ENCODE results near the gene RBMS3. TPM values are rescaled to one million over a fixed set of nuclear protein-coding genes. Genes with fewer than 3 reads are reported as not detected.

RBMS3 gene
- total and polyA plus RNA-seq, 9 donors = 15.9 to 77.4 (median 25.9) TPM

GRCh38 chr3:29718661-29719065 lies 437.8 kb downstream of the RBMS3 start:
- 86% methylated on average over 1 of the region's 3 CpGs for WGBS (ENCODE audit: insufficient coverage)
- H3K4me3 ChIP-seq (ENCODE audit: low read length) = no peak overlapping the region
- H3K4me1 ChIP-seq (ENCODE audit: control insufficient read depth, insufficient read depth, low read length) = peaks cover 2% of the 10 kb centered on the region
- H3K9me3 ChIP-seq (replicated peaks; ENCODE audit: control insufficient read depth, low read depth, low read length) = no peaks in the 10 kb centered on the region
- no peak for DNase-seq
- no peak overlapping the region for H3K27ac ChIP-seq (ENCODE audit: low read length)
- no peaks in the 10 kb centered on the region for H3K36me3 ChIP-seq (ENCODE audit: control insufficient read depth, insufficient read depth, low read length)
- H3K27me3 ChIP-seq (ENCODE audit: control insufficient read depth, insufficient read depth, low read length) = no peaks in the 10 kb centered on the region

GRCh38 chr3:29720665-29721064 lies 439.8 kb downstream of the RBMS3 start:
- H3K9me3 ChIP-seq (replicated peaks; ENCODE audit: control insufficient read depth, low read depth, low read length) = no peaks in the 10 kb centered on the region
- H3K27me3 ChIP-seq (ENCODE audit: control insufficient read depth, insufficient read depth, low read length) = no peaks in the 10 kb centered on the region
- no peak for DNase-seq
- H3K4me1 ChIP-seq (ENCODE audit: control insufficient read depth, insufficient read depth, low read length) = peaks cover 2% of the 10 kb centered on the region
- no peak overlapping the region for H3K27ac ChIP-seq (ENCODE audit: low read length)
- no peak overlapping the region for H3K4me3 ChIP-seq (ENCODE audit: low read length)
- 58% methylated on average over 3 of the region's 3 CpGs for WGBS (ENCODE audit: insufficient coverage)
- H3K36me3 ChIP-seq (ENCODE audit: control insufficient read depth, insufficient read depth, low read length) = no peaks in the 10 kb centered on the region

- Histone ChIP-seq H3K4me1 (ENCODE audit: control insufficient read depth, insufficient read depth, low read length) (peaks cover 2% of the 10 kb centered on the region), H3K9me3 (replicated peaks; ENCODE audit: control insufficient read depth, low read depth, low read length) (no peaks in the 10 kb centered on the region), H3K4me3 (ENCODE audit: low read length) (no peak overlapping the region), H3K27ac (ENCODE audit: low read length) (no peak overlapping the region), H3K36me3 (ENCODE audit: control insufficient read depth, insufficient read depth, low read length) (no peaks in the 10 kb centered on the region), H3K27me3 (ENCODE audit: control insufficient read depth, insufficient read depth, low read length) (no peaks in the 10 kb centered on the region)
- WGBS (ENCODE audit: insufficient coverage) = no CpG with 5 or more reads among the region's 2 CpGs
- peak; percentile 46 for DNase-seq
These were observed 440.9 kb downstream of the RBMS3 start for GRCh38 chr3:29721789-29722188.

- no peaks in the 10 kb centered on the region for H3K4me1 ChIP-seq (ENCODE audit: control insufficient read depth, insufficient read depth, low read length)
- no peaks in the 10 kb centered on the region for H3K27me3 ChIP-seq (ENCODE audit: control insufficient read depth, insufficient read depth, low read length)
- H3K27ac ChIP-seq (ENCODE audit: low read length) = no peak overlapping the region
- DNase-seq = no peak
- no CpG with 5 or more reads among the region's 1 CpG for WGBS (ENCODE audit: insufficient coverage)
- no peaks in the 10 kb centered on the region for H3K9me3 ChIP-seq (replicated peaks; ENCODE audit: control insufficient read depth, low read depth, low read length)
- H3K4me3 ChIP-seq (ENCODE audit: low read length) = no peak overlapping the region
- peaks cover 4% of the 10 kb centered on the region for H3K36me3 ChIP-seq (ENCODE audit: control insufficient read depth, insufficient read depth, low read length)
These were observed 450.2 kb downstream of the RBMS3 start for GRCh38 chr3:29731050-29731449.

GRCh38 chr3:29741231-29741630 lies 460.4 kb downstream of the RBMS3 start:
- Histone ChIP-seq H3K4me1 (ENCODE audit: control insufficient read depth, insufficient read depth, low read length) (no peaks in the 10 kb centered on the region), H3K36me3 (ENCODE audit: control insufficient read depth, insufficient read depth, low read length) (no peaks in the 10 kb centered on the region), H3K9me3 (replicated peaks; ENCODE audit: control insufficient read depth, low read depth, low read length) (no peaks in the 10 kb centered on the region), H3K27me3 (ENCODE audit: control insufficient read depth, insufficient read depth, low read length) (no peaks in the 10 kb centered on the region), H3K4me3 (ENCODE audit: low read length) (no peak overlapping the region), H3K27ac (ENCODE audit: low read length) (no peak overlapping the region)
- WGBS (ENCODE audit: insufficient coverage) = 83% methylated on average over 1 of the region's 1 CpG
- no peak for DNase-seq

- no peak for DNase-seq
- Histone ChIP-seq H3K36me3 (ENCODE audit: control insufficient read depth, insufficient read depth, low read length) (no peaks in the 10 kb centered on the region), H3K4me1 (ENCODE audit: control insufficient read depth, insufficient read depth, low read length) (no peaks in the 10 kb centered on the region), H3K4me3 (ENCODE audit: low read length) (no peak overlapping the region), H3K27me3 (ENCODE audit: control insufficient read depth, insufficient read depth, low read length) (no peaks in the 10 kb centered on the region), H3K9me3 (replicated peaks; ENCODE audit: control insufficient read depth, low read depth, low read length) (no peaks in the 10 kb centered on the region), H3K27ac (ENCODE audit: low read length) (no peak overlapping the region)
- WGBS (ENCODE audit: insufficient coverage) = no CpG with 5 or more reads among the region's 4 CpGs
These were observed 464.5 kb downstream of the RBMS3 start for GRCh38 chr3:29745232-29745870.

- DNase-seq = no peak
- Histone ChIP-seq H3K4me3 (ENCODE audit: low read length) (no peak overlapping the region), H3K4me1 (ENCODE audit: control insufficient read depth, insufficient read depth, low read length) (no peaks in the 10 kb centered on the region), H3K36me3 (ENCODE audit: control insufficient read depth, insufficient read depth, low read length) (no peaks in the 10 kb centered on the region), H3K27me3 (ENCODE audit: control insufficient read depth, insufficient read depth, low read length) (no peaks in the 10 kb centered on the region), H3K9me3 (replicated peaks; ENCODE audit: control insufficient read depth, low read depth, low read length) (no peaks in the 10 kb centered on the region), H3K27ac (ENCODE audit: low read length) (no peak overlapping the region)
- WGBS (ENCODE audit: insufficient coverage) = no CpG with 5 or more reads among the region's 2 CpGs
These were observed 465.4 kb downstream of the RBMS3 start for GRCh38 chr3:29746163-29746760.

- no peak for DNase-seq
- no peaks in the 10 kb centered on the region for H3K4me1 ChIP-seq (ENCODE audit: control insufficient read depth, insufficient read depth, low read length)
- no peak overlapping the region for H3K4me3 ChIP-seq (ENCODE audit: low read length)
- H3K27me3 ChIP-seq (ENCODE audit: control insufficient read depth, insufficient read depth, low read length) = no peaks in the 10 kb centered on the region
- H3K27ac ChIP-seq (ENCODE audit: low read length) = no peak overlapping the region
- H3K9me3 ChIP-seq (replicated peaks; ENCODE audit: control insufficient read depth, low read depth, low read length) = no peaks in the 10 kb centered on the region
- H3K36me3 ChIP-seq (ENCODE audit: control insufficient read depth, insufficient read depth, low read length) = no peaks in the 10 kb centered on the region
These were observed 467.1 kb downstream of the RBMS3 start for GRCh38 chr3:29747991-29748390.

- no peak for DNase-seq
- Histone ChIP-seq H3K9me3 (replicated peaks; ENCODE audit: control insufficient read depth, low read depth, low read length) (no peaks in the 10 kb centered on the region), H3K4me1 (ENCODE audit: control insufficient read depth, insufficient read depth, low read length) (no peaks in the 10 kb centered on the region), H3K4me3 (ENCODE audit: low read length) (no peak overlapping the region), H3K27ac (ENCODE audit: low read length) (no peak overlapping the region), H3K27me3 (ENCODE audit: control insufficient read depth, insufficient read depth, low read length) (no peaks in the 10 kb centered on the region), H3K36me3 (ENCODE audit: control insufficient read depth, insufficient read depth, low read length) (no peaks in the 10 kb centered on the region)
- WGBS (ENCODE audit: insufficient coverage) = 89% methylated on average over 5 of the region's 9 CpGs
These were observed 470.9 kb downstream of the RBMS3 start for GRCh38 chr3:29751647-29752314.

- no peak overlapping the region for H3K27ac ChIP-seq (ENCODE audit: low read length)
- H3K9me3 ChIP-seq (replicated peaks; ENCODE audit: control insufficient read depth, low read depth, low read length) = no peaks in the 10 kb centered on the region
- 100% methylated on average over 1 of the region's 1 CpG for WGBS (ENCODE audit: insufficient coverage)
- H3K27me3 ChIP-seq (ENCODE audit: control insufficient read depth, insufficient read depth, low read length) = no peaks in the 10 kb centered on the region
- no peak overlapping the region for H3K4me3 ChIP-seq (ENCODE audit: low read length)
- DNase-seq = no peak
- H3K36me3 ChIP-seq (ENCODE audit: control insufficient read depth, insufficient read depth, low read length) = no peaks in the 10 kb centered on the region
- H3K4me1 ChIP-seq (ENCODE audit: control insufficient read depth, insufficient read depth, low read length) = peaks cover 2% of the 10 kb centered on the region
These were observed 473.5 kb downstream of the RBMS3 start for GRCh38 chr3:29754346-29754745.
